ENCODE data around the gene AQP9. TPM values are rescaled to one million over a fixed set of nuclear protein-coding genes. Genes with fewer than 3 reads are reported as not detected.
"Not testable (repeated sequence)": the region's sequence is repeated elsewhere in the genome, so short reads cannot be mapped to it uniquely, and the experiment has no call there.

The AQP9 gene, protein sequence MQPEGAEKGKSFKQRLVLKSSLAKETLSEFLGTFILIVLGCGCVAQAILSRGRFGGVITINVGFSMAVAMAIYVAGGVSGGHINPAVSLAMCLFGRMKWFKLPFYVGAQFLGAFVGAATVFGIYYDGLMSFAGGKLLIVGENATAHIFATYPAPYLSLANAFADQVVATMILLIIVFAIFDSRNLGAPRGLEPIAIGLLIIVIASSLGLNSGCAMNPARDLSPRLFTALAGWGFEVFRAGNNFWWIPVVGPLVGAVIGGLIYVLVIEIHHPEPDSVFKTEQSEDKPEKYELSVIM
- total RNA-seq (not detected), polyA plus RNA-seq (under 1 TPM in 2 of 3 donors, not detected in 1; 0.09 to 0.18 TPM), total RNA-seq (0 reads per million in 6 experiments)

DNA sequence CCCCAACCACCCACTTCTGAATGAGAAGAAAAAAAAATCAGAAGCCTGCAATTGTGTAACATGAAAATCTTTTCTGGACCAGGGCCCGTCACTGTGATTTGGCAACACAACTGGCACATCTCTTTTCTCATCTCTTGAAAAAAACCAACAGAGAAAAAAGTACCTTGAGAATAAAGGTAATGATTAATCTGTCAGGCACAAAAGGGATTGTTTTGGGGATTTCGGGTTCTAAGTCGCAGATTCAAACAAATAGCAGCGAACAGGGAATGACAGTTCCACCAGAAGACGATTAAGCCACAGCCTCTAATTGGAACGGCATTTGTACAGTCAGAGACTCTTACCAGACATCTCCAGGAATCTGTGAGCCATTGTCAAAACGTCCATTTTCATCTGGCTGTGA lies at the start of gene AQP9:
TSS of gene AQP9 (plus strand) at position 276 of the 400 bp plus-strand sequence. CDS start 185 bp downstream, outside the sequence.
- Mint-ChIP-seq H3K27ac (no peak within 1 kb of the TSS), H3K4me3 (peak within 1 kb of the TSS in 1 of 10 donors; percentile 7), H3K27me3 (peaks cover 0 to 15% (median 5%) of the 10 kb centered on the region in 5 donors), H3K4me1 (no peaks in the 10 kb centered on the region), H3K36me3 (no peaks in the 10 kb centered on the region), H3K9me3 (no peaks in the 10 kb centered on the region)
- ATAC-seq, result no peak
- DNase-seq, result no peak
- POLR2A ChIA-PET, result no interaction called here

DNA sequence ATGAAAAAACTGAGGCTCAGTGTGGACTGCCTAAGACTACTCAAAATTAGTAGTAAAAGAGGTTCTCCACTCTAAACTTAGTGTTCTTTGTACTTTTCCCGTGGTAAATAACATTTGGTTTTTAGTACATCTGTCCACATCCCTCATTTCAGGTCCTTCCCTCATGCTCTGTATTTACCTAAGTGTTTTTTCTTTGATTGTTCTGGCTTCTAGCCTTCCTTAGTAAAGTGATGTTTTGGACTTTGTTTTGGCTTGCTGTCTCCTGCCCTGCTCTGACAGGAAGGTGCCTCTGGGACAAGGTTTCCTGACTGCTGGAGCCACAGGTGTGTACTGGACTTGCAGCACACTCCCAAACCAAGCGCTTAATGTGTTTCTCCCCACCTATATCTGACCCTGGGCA lies 42.8 kb upstream of the AQP9 start:
- POLR2A ChIA-PET, result no interaction called here
- DNase-seq (no peak), ATAC-seq (no peak)
- Mint-ChIP-seq H3K27ac (no peak overlapping the region), H3K27me3 (peaks cover 0 to 20% (median 6%) of the 10 kb centered on the region in 5 donors), H3K36me3 (peaks cover 0 to 3% (median 0%) of the 10 kb centered on the region in 3 donors), H3K4me3 (no peak overlapping the region), H3K9me3 (peaks cover 0 to 27% (median 0%) of the 10 kb centered on the region in 9 donors), H3K4me1 (no peaks in the 10 kb centered on the region)

GRCh38 chr15:58096529-58097084 lies 41.6 kb upstream of the AQP9 start:
- Mint-ChIP-seq H3K4me3 (no peak overlapping the region), H3K27me3 (peaks cover 3 to 23% (median 12%) of the 10 kb centered on the region in 5 donors), H3K4me1 (no peaks in the 10 kb centered on the region), H3K36me3 (peaks cover 0 to 3% (median 0%) of the 10 kb centered on the region in 3 donors), H3K9me3 (peaks cover 0 to 27% (median 0%) of the 10 kb centered on the region in 9 donors), H3K27ac (no peak overlapping the region)
- ATAC-seq, result no peak
- no peak for DNase-seq
- POLR2A ChIA-PET, result no interaction called here

GRCh38 chr15:58103482-58103881 lies 34.7 kb upstream of the AQP9 start:
- H3K9me3 Mint-ChIP-seq, result peaks cover 0 to 8% (median 0%) of the 10 kb centered on the region in 9 donors
- no peak overlapping the region for H3K27ac Mint-ChIP-seq
- POLR2A ChIA-PET, result no interaction called here
- peaks cover 23 to 57% (median 25%) of the 10 kb centered on the region in 5 donors for H3K27me3 Mint-ChIP-seq
- ATAC-seq, result no peak
- no peak for DNase-seq
- H3K4me3 Mint-ChIP-seq, result no peak overlapping the region
- no peaks in the 10 kb centered on the region for H3K36me3 Mint-ChIP-seq
- no peaks in the 10 kb centered on the region for H3K4me1 Mint-ChIP-seq

DNA sequence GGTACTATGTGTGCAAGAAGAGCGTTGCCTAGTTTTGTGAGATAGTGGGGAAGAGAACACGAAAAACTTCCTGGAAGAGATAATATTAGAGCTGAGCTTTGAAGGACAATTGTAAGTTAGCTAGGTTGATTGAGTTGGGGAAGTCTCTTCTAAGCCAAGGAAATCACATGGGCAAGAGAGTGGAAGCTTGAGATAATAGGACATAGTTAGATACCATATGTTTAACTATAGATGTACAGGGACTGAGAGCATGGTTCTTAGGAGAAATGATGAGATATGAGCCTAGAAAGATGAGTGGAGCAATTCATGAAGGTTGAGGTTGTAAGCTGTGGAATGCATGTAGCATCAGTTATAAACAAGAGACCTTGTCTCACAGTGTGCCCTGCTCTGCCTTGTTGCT lies 30.1 kb upstream of the AQP9 start:
- POLR2A ChIA-PET, result no interaction called here
- Mint-ChIP-seq H3K4me1 (no peaks in the 10 kb centered on the region), H3K27me3 (peaks cover 15 to 50% (median 26%) of the 10 kb centered on the region in 5 donors), H3K4me3 (no peak overlapping the region), H3K36me3 (no peaks in the 10 kb centered on the region), H3K27ac (no peak overlapping the region), H3K9me3 (peaks cover 0 to 5% (median 0%) of the 10 kb centered on the region in 9 donors)
- ATAC-seq (no peak), DNase-seq (no peak)

DNA sequence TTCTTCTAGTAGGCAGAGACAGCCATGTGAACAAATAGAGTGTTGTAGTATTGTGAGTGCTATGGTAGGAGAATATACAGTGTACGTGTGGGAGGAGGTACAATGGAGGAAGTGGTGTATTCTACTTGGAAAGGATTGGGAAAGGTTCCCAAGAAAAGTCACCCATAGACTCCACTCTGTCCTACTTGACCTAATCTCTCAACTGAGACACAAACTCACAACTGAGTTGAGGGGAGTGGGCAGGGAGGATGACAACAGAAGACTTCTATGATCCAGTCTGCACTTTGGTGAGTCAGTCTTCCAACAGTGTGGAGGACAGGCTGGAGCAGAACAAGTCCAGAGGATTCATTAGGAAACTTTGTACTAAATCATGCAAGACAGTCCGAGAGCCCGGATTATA lies 28.8 kb upstream of the AQP9 start:
- Mint-ChIP-seq H3K9me3 (no peaks in the 10 kb centered on the region), H3K4me3 (no peak overlapping the region), H3K27ac (no peak overlapping the region), H3K36me3 (no peaks in the 10 kb centered on the region), H3K27me3 (peaks cover 10 to 43% (median 26%) of the 10 kb centered on the region in 5 donors), H3K4me1 (no peaks in the 10 kb centered on the region)
- POLR2A ChIA-PET, result no interaction called here
- ATAC-seq (no peak), DNase-seq (no peak)

GRCh38 chr15:58110999-58111717 lies 27.0 kb upstream of the AQP9 start:
- H3K4me3 Mint-ChIP-seq, result no peak overlapping the region
- H3K27ac Mint-ChIP-seq, result no peak overlapping the region
- no peaks in the 10 kb centered on the region for H3K9me3 Mint-ChIP-seq
- POLR2A ChIA-PET, result no interaction called here
- no peaks in the 10 kb centered on the region for H3K4me1 Mint-ChIP-seq
- DNase-seq, result no peak
- ATAC-seq, result no peak
- H3K36me3 Mint-ChIP-seq, result no peaks in the 10 kb centered on the region
- peaks cover 13 to 44% (median 30%) of the 10 kb centered on the region in 5 donors for H3K27me3 Mint-ChIP-seq

DNA sequence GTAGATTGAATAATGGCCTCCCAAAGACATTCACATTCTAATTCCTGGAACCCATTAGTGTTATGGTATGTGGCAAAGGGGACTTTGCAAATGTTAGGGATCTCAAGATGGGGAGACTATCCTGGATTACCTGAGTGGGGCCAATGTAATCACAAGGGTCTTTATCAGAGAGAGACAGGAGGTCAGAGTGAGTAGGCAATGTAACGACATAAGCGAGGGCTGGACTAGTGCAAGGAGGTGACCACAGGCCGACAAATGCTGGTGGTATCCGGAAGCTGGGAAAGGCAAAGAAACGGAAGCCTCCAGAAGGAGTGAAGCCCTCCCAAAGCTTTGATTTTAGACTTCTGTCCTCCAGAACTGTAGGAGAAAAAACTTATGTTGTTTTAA lies 26.5 kb upstream of the AQP9 start:
- ATAC-seq, result no peak
- H3K4me3 Mint-ChIP-seq, result no peak overlapping the region

DNA sequence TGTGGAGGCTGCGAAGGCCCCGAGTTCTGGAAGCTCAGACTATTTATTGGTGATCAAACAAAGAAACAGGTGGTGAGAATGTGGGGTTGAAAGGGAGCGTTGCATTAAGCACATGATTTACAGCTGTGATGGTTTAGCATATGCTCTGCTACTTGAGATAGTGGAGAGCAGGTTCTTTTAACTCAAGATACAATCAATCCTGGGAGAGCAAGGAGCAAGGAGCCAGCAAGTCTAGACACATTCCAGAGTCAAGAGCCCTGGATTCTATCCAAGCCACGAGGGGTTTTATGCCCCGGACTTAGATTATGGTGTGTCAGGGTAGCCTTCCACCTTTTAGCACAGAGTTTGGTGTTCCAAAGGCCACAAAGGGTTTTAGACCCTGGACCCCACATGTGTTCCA lies 24.8 kb upstream of the AQP9 start:
- H3K4me3 Mint-ChIP-seq, ATAC-seq, H3K9me3 Mint-ChIP-seq, H3K36me3 Mint-ChIP-seq, POLR2A ChIA-PET, H3K27ac Mint-ChIP-seq, H3K4me1 Mint-ChIP-seq, DNase-seq: not testable (repeated sequence)
- peaks cover 14 to 44% (median 22%) of the 10 kb centered on the region in 5 donors for H3K27me3 Mint-ChIP-seq

More for the DNA sequence above, 26.5 kb upstream of the AQP9 start:
- DNase-seq, result no peak
- Mint-ChIP-seq H3K9me3 (no peaks in the 10 kb centered on the region), H3K27me3 (peaks cover 13 to 44% (median 27%) of the 10 kb centered on the region in 5 donors), H3K36me3 (no peaks in the 10 kb centered on the region), H3K4me1 (no peaks in the 10 kb centered on the region), H3K27ac (no peak overlapping the region)
- POLR2A ChIA-PET, result no interaction called here

DNA sequence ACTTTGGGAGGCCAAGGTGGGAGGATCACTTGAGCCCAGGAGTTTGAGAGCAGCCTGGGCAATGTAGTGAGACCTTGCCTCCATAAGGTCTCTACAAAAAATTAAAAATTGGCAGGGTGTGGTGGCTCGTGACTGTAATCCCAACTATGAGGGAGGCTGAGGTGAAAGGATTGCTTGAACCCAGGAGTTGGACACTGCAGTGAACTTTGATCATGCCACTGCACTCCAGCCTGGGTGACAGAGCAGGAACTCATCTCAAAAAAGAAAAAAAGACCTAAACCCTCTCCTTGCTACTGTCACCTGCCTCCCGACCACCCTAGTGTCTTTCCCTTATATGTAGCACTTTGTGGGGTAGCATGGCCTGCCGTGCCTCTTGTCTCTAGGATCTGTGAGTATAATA lies 23.8 kb upstream of the AQP9 start:
- POLR2A ChIA-PET, result no interaction called here
- Mint-ChIP-seq H3K4me1 (no peaks in the 10 kb centered on the region), H3K27me3 (peaks cover 14 to 44% (median 24%) of the 10 kb centered on the region in 5 donors), H3K9me3 (no peaks in the 10 kb centered on the region), H3K27ac (no peak overlapping the region), H3K4me3 (no peak overlapping the region), H3K36me3 (no peaks in the 10 kb centered on the region)
- ATAC-seq (no peak), DNase-seq (no peak)

DNA sequence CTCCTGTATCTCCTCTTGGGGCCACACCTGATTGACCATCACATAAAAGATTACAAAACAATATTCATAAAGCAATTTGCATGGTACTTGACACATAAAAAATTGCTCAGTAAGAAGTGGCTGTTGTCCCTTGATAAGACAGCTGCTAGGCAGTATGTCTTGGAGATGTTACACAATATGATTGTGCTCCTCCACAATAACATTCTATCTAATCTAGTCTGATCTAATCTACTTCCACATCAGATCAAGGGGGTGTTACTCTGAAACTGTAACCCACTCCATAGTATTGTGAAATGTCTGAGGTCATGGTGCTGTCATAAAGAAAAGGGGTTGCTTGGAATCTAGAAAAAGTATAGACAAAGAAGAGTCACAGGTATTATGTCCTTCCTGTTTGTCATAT lies 23.4 kb upstream of the AQP9 start:
- Mint-ChIP-seq H3K27ac (no peak overlapping the region), H3K27me3 (peaks cover 14 to 45% (median 25%) of the 10 kb centered on the region in 5 donors), H3K36me3 (no peaks in the 10 kb centered on the region), H3K9me3 (no peaks in the 10 kb centered on the region), H3K4me3 (no peak overlapping the region), H3K4me1 (no peaks in the 10 kb centered on the region)
- POLR2A ChIA-PET, result no interaction called here
- ATAC-seq, result no peak
- no peak for DNase-seq

DNA sequence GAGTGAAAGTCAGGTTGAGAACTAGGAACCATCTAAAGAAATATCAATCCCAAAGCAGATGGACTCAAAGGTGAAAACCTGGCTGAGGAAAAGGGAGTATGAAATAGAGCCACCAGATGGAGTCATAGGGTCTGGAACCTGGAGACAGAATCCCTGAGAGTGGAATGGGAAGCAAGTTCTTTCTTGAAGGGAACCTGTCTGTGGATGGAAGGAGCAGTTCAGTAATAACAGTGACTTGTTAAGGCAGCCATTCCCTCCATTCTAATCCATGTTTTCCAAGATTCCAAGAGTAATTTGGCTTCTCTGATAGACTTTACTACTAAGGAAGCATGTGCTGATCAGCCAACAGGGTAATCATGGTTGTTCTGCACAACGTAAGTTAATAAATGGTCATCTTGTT lies 22.5 kb upstream of the AQP9 start:
- POLR2A ChIA-PET, result no interaction called here
- DNase-seq (no peak), ATAC-seq (no peak)
- H3K9me3 Mint-ChIP-seq, result no peaks in the 10 kb centered on the region
- H3K36me3 Mint-ChIP-seq, result no peaks in the 10 kb centered on the region
- no peaks in the 10 kb centered on the region for H3K4me1 Mint-ChIP-seq
- no peak overlapping the region for H3K4me3 Mint-ChIP-seq
- no peak overlapping the region for H3K27ac Mint-ChIP-seq
- peaks cover 14 to 54% (median 27%) of the 10 kb centered on the region in 5 donors for H3K27me3 Mint-ChIP-seq

GRCh38 chr15:58117619-58118018 lies 20.6 kb upstream of the AQP9 start:
- no peaks in the 10 kb centered on the region for H3K36me3 Mint-ChIP-seq
- no peaks in the 10 kb centered on the region for H3K9me3 Mint-ChIP-seq
- no peak for ATAC-seq
- no peaks in the 10 kb centered on the region for H3K4me1 Mint-ChIP-seq
- H3K27ac Mint-ChIP-seq, result no peak overlapping the region
- POLR2A ChIA-PET, result no interaction called here
- peaks cover 10 to 49% (median 22%) of the 10 kb centered on the region in 5 donors for H3K27me3 Mint-ChIP-seq
- H3K4me3 Mint-ChIP-seq, result no peak overlapping the region
- no peak for DNase-seq

Data from naive thymus-derived CD8-positive, alpha-beta T cell (primary cell).